Lung (tissue), 12 donors: ENCODE results near the gene TRMT61A. TPM values are rescaled to one million over a fixed set of nuclear protein-coding genes. Genes with fewer than 3 reads are reported as not detected.

Experiments
- ATAC-seq: fragments of 200-7000 bp; cut with Tn5 transposase; one replicate; pipeline ENCODE4 v1.9.1; 2020; ENCODE audit warnings: moderate number of reproducible peaks; ENCODE audit not compliant: insufficient read depth, low FRiP score
- DNase-seq, 3 donors: peaks; one replicate each; pipeline ENCODE4 v3.0.0-alpha.2; 2013 to 2017
- H3K27ac ChIP-seq, 2 donors: one replicate each; pipeline ENCODE4 v1.5.1; 2013; ENCODE audit warnings: mild to moderate bottlenecking in 2 of 2, moderate library complexity in 2 of 2, control low read depth in 1 of 2, inconsistent platforms in 1 of 2, low read depth in 1 of 2, low read length in 1 of 2
- H3K27me3 ChIP-seq, 3 donors: one replicate each; pipeline ENCODE4 v1.5.1; 2013; ENCODE audit warnings: low read length in 2 of 3; ENCODE audit not compliant: control insufficient read depth in 3 of 3, insufficient read depth in 3 of 3
- H3K36me3 ChIP-seq, 4 donors: one replicate each; pipeline ENCODE4 v1.5.1; 2013; ENCODE audit warnings: low read length in 4 of 4, mild to moderate bottlenecking in 1 of 4, moderate library complexity in 1 of 4; ENCODE audit not compliant: control insufficient read depth in 4 of 4, insufficient read depth in 4 of 4
- H3K4me1 ChIP-seq, 5 donors: one replicate each; pipeline ENCODE4 v1.5.1; 2013; ENCODE audit warnings: low read length in 5 of 5, mild to moderate bottlenecking in 2 of 5, moderate library complexity in 1 of 5; ENCODE audit not compliant: control insufficient read depth in 5 of 5, insufficient read depth in 5 of 5
- H3K4me3 ChIP-seq: one replicate; pipeline ENCODE4 v1.5.1; 2013; ENCODE audit warnings: mild to moderate bottlenecking, control low read depth, moderate library complexity
- H3K9ac ChIP-seq, 2 donors: one replicate each; pipeline ENCODE4 v1.5.1; 2013; ENCODE audit warnings: low read length in 2 of 2, control low read depth in 1 of 2; ENCODE audit not compliant: insufficient read depth in 1 of 2
- H3K9me3 ChIP-seq, 4 donors: one replicate each; pipeline ENCODE4 v1.5.1; 2013; ENCODE audit warnings: low read length in 3 of 4, mild to moderate bottlenecking in 1 of 4, moderate library complexity in 1 of 4; ENCODE audit not compliant: control insufficient read depth in 4 of 4, insufficient read depth in 3 of 4
- CTCF ChIP-seq: IDR thresholded peaks from 2 replicates; pipeline ENCODE4 v1.5.1; 2012; ENCODE audit warnings: mild to moderate bottlenecking; ENCODE audit errors: control extremely low read depth, extremely low read depth
- WGBS, 2 donors: extraction: QIAGEN DNeasy Blood & Tissue Kit; methylation state at CpG; one replicate each; pipeline ENCODE4 v1.1.7; 2013; 5-methylcytosine and 5-hydroxymethylcytosine counted together
- polyA plus RNA-seq, 2 donors: library from polyadenylated mRNA; stranded (reverse); fragments of 200-250 nt; gene quantifications; one replicate each; pipeline ENCODE4 v1.2.1, GENCODE V29; 2013
- total RNA-seq, 2 donors: library from RNA; depleted of rRNA in 1 of 2; stranded (reverse); fragments of >200 nt in 1 of 2; gene quantifications; one replicate each; pipeline ENCODE4 v1.2.1, GENCODE V29; 2014 to 2021
- donor health status: control.
- donor health status: control.
- donor health status: Bipolar disorder and iron deficiency.
- donor health status: healthy.
- donor health status: DM: yes; HTN: yes; CAD: no.

The TRMT61A gene
- total and polyA plus RNA-seq, 4 donors = 11.9 to 21.5 (median 16.0) TPM

- ATAC-seq = no peak
- Histone ChIP-seq H3K36me3 (peaks cover 5 to 17% (median 13%) of the 10 kb centered on the region in 4 donors), H3K27ac (no peak overlapping the region), H3K4me3 (no peak overlapping the region), H3K9me3 (no peaks in the 10 kb centered on the region), H3K4me1 (peaks cover 9 to 30% (median 11%) of the 10 kb centered on the region in 5 donors), H3K27me3 (no peaks in the 10 kb centered on the region), H3K9ac (peak overlapping the region in 1 of 2 donors; percentile 11)
- WGBS, 2 donors = 64 to 75% methylated on average over 15 of the region's 15 CpGs
- no peak for TF ChIP-seq CTCF
- DNase-seq = peak in 2 of 3 donors; percentile 63 to 74
Measured at GRCh38 chr14:103556946-103557758, 28.2 kb downstream of the TRMT61A start.

- Histone ChIP-seq H3K4me3 (no peak overlapping the region), H3K9ac (peak overlapping the region in 1 of 2 donors; percentile 11), H3K36me3 (peaks cover 5 to 17% (median 13%) of the 10 kb centered on the region in 4 donors), H3K27ac (no peak overlapping the region), H3K9me3 (no peaks in the 10 kb centered on the region), H3K4me1 (peaks cover 7 to 30% (median 11%) of the 10 kb centered on the region in 5 donors), H3K27me3 (no peaks in the 10 kb centered on the region)
- WGBS, 2 donors = 87 to 92% methylated on average over 16 of the region's 16 CpGs
- no peak for TF ChIP-seq CTCF
- no peak for ATAC-seq
- no peak for DNase-seq
Measured at GRCh38 chr14:103558071-103558882, 29.3 kb downstream of the TRMT61A start.

DNA sequence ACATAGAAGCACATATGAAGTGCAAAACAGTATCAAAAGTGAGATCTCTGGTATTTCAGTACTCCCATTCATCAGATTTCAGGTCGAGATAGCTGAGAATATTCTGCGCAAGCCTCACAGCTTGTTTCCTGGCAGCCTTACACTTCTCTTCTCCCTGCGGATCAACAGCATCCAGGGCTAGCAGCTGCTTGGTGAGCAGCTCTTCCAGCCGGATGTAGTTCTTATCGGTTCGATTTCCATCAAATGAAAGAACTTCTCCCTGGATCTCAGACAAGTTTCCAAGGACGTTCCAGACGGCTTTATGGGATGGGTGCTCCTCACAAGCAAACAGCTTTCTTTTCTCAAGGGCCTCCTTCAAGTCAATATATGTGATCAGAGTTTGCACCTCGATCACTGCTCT, 30.8 kb downstream of the TRMT61A start:
- H3K9me3 ChIP-seq = no peaks in the 10 kb centered on the region
- DNase-seq (no peak), ATAC-seq (no peak)
- H3K27me3 ChIP-seq = no peaks in the 10 kb centered on the region
- H3K9ac ChIP-seq = no peak overlapping the region
- WGBS, 2 donors = 83 to 86% methylated on average over 9 of the region's 9 CpGs
- peaks cover 9 to 41% (median 11%) of the 10 kb centered on the region in 5 donors for H3K4me1 ChIP-seq
- H3K27ac ChIP-seq = no peak overlapping the region
- no peak overlapping the region for H3K4me3 ChIP-seq
- TF ChIP-seq CTCF = no peak
- peaks cover 5 to 17% (median 13%) of the 10 kb centered on the region in 4 donors for H3K36me3 ChIP-seq
